Endothelial cell (in vitro differentiated cells): Measurements from ENCODE around the gene AHRR. TPM values are rescaled to one million over a fixed set of nuclear protein-coding genes. Genes with fewer than 3 reads are reported as not detected.
"Not testable (repeated sequence)": the region's sequence is repeated elsewhere in the genome, so short reads cannot be mapped to it uniquely, and the experiment has no call there.

ENCODE experiments used
- DNase-seq: peaks from one replicate; pipeline ENCODE4 v3.0.0; 2021; ENCODE audit warnings: low spot score
- H3K27ac Mint-ChIP-seq: one replicate; pipeline ENCODE4 v1.8.0; 2021; ENCODE audit warnings: mixed read lengths, inconsistent platforms; ENCODE audit not compliant: unreplicated experiment
- H3K27me3 Mint-ChIP-seq: one replicate; pipeline ENCODE4 v1.8.0; 2021; ENCODE audit warnings: mild to moderate bottlenecking, moderate library complexity, mixed read lengths, inconsistent platforms; ENCODE audit not compliant: unreplicated experiment
- H3K36me3 Mint-ChIP-seq: one replicate; pipeline ENCODE4 v1.8.0; 2021; ENCODE audit warnings: mild to moderate bottlenecking, low read depth, mixed read lengths, inconsistent platforms; ENCODE audit not compliant: unreplicated experiment
- H3K4me1 Mint-ChIP-seq: one replicate; pipeline ENCODE4 v1.8.0; 2021; ENCODE audit warnings: mild to moderate bottlenecking, mixed read lengths, inconsistent platforms; ENCODE audit not compliant: unreplicated experiment
- H3K4me3 Mint-ChIP-seq: one replicate; pipeline ENCODE4 v1.8.0; 2021; ENCODE audit warnings: mild to moderate bottlenecking, mixed read lengths, inconsistent platforms; ENCODE audit not compliant: unreplicated experiment
- H3K9me3 Mint-ChIP-seq: one replicate; pipeline ENCODE4 v1.8.0; 2021; ENCODE audit warnings: mixed read lengths, inconsistent platforms; ENCODE audit not compliant: unreplicated experiment
- CTCF ChIP-seq: fragments of 200-600 bp; sonication (generic); IDR thresholded peaks from one replicate; pipeline ENCODE4 v1.5.0; 2021; ENCODE audit warnings: antibody characterized with exemption; ENCODE audit not compliant: unreplicated experiment
- total RNA-seq: library from RNA; stranded (reverse); fragmentation: NEBNext Ultra II Directional; extraction: Animal tissue kit (Norgen Biotek cat#: 25700); gene quantifications from one replicate; pipeline ENCODE4 v1.2.1, GENCODE V29; 2021; ENCODE audit not compliant: unreplicated experiment

The AHRR gene
- total RNA-seq, 1 donor from 2014 or later = 8.7 TPM

GRCh38 chr5:285991-286557, 35.4 kb upstream of the AHRR start:
- peaks cover 13% of the 10 kb centered on the region for H3K27me3 Mint-ChIP-seq
- peaks cover 12% of the 10 kb centered on the region for H3K4me1 Mint-ChIP-seq
- DNase-seq = no peak
- H3K27ac Mint-ChIP-seq = no peak overlapping the region
- no peak for TF ChIP-seq CTCF
- peaks cover 52% of the 10 kb centered on the region for H3K36me3 Mint-ChIP-seq
- H3K4me3 Mint-ChIP-seq = peak overlapping the region; percentile 47
- no peaks in the 10 kb centered on the region for H3K9me3 Mint-ChIP-seq

- Mint-ChIP-seq H3K36me3 (peaks cover 32% of the 10 kb centered on the region), H3K27me3 (peaks cover 15% of the 10 kb centered on the region), H3K4me1 (peaks cover 14% of the 10 kb centered on the region), H3K27ac (peak overlapping the region; percentile 24)
- H3K9me3 Mint-ChIP-seq, DNase-seq, H3K4me3 Mint-ChIP-seq: not testable (repeated sequence)
These were observed 31.3 kb upstream of the AHRR start for GRCh38 chr5:290200-290599.

- Mint-ChIP-seq H3K4me1 (peaks cover 14% of the 10 kb centered on the region), H3K27me3 (peaks cover 11% of the 10 kb centered on the region), H3K36me3 (peaks cover 23% of the 10 kb centered on the region)
- not testable (repeated sequence) for DNase-seq, H3K27ac Mint-ChIP-seq, H3K4me3 Mint-ChIP-seq, H3K9me3 Mint-ChIP-seq
These were observed 30.2 kb upstream of the AHRR start for GRCh38 chr5:291345-291744.

GRCh38 chr5:294788-295187, 26.7 kb upstream of the AHRR start:
- not testable (repeated sequence) for H3K27ac Mint-ChIP-seq, H3K9me3 Mint-ChIP-seq, DNase-seq, H3K4me3 Mint-ChIP-seq, H3K4me1 Mint-ChIP-seq
- H3K27me3 Mint-ChIP-seq = peaks cover 13% of the 10 kb centered on the region
- H3K36me3 Mint-ChIP-seq = peaks cover 16% of the 10 kb centered on the region

GRCh38 chr5:296207-296606, 25.3 kb upstream of the AHRR start:
- peaks cover 14% of the 10 kb centered on the region for H3K27me3 Mint-ChIP-seq
- not testable (repeated sequence) for H3K27ac Mint-ChIP-seq, DNase-seq, H3K4me3 Mint-ChIP-seq, H3K4me1 Mint-ChIP-seq, H3K9me3 Mint-ChIP-seq
- peaks cover 18% of the 10 kb centered on the region for H3K36me3 Mint-ChIP-seq

- H3K27me3 Mint-ChIP-seq = peaks cover 20% of the 10 kb centered on the region
- not testable (repeated sequence) for H3K4me3 Mint-ChIP-seq, H3K27ac Mint-ChIP-seq, H3K4me1 Mint-ChIP-seq, H3K9me3 Mint-ChIP-seq, DNase-seq
- H3K36me3 Mint-ChIP-seq = peaks cover 13% of the 10 kb centered on the region
These were observed 24.6 kb upstream of the AHRR start for GRCh38 chr5:296954-297353.

GRCh38 chr5:297448-297847, 24.1 kb upstream of the AHRR start:
- Mint-ChIP-seq H3K36me3 (peaks cover 10% of the 10 kb centered on the region), H3K27me3 (peaks cover 22% of the 10 kb centered on the region)
- H3K4me3 Mint-ChIP-seq, H3K9me3 Mint-ChIP-seq, H3K27ac Mint-ChIP-seq, DNase-seq, H3K4me1 Mint-ChIP-seq: not testable (repeated sequence)

- H3K4me3 Mint-ChIP-seq, H3K4me1 Mint-ChIP-seq: not testable (repeated sequence)
These were observed 23.4 kb upstream of the AHRR start for GRCh38 chr5:297991-298736.

More at GRCh38 chr5:297991-298736, 23.4 kb upstream of the AHRR start:
- not testable (repeated sequence) for H3K36me3 Mint-ChIP-seq, H3K9me3 Mint-ChIP-seq, DNase-seq, H3K27ac Mint-ChIP-seq
- peaks cover 18% of the 10 kb centered on the region for H3K27me3 Mint-ChIP-seq
